IPS-NIHi7 (cell line): ENCODE results near the gene ARHGEF4.

Experiments used
- DNase-seq: peaks from one replicate; pipeline ENCODE4 v3.0.0; 2012; ENCODE audit warnings: mixed read lengths; ENCODE audit errors: extremely low spot score

ARHGEF4 gene

DNA sequence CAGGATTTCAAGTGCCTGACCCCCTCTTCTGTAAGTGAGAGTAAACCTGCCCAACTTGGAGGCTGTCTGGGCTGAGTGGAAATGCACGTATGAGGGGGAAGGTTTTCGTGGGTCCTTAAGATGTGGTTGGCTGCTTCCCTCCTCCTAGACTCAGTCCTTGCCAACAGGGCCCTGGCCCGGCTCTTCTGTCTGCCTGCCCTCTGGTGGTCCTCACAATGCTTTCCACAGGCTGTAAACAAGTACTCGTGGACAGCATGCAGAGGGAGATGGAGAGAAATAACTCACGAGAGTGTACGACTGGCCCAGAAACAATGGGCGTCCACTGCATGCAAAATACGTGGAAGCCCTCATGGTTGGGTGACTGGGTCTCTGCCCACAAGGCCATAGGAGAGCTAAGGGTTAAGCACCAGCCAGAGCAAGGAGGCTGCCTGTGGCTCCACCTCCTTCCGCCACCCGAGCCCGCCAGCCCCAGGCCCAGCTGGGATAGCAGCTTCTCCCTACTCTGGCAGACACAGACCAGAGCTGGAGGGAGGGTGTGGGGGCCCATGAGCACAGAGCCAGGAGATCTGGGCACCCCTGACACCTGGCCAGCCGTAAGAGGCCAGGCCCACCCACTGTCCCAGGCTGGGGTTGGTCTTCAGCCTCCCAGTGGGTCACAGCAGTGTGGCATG is 17.0 kb upstream of the ARHGEF4 start:
- DNase-seq: peak; percentile 72

DNA sequence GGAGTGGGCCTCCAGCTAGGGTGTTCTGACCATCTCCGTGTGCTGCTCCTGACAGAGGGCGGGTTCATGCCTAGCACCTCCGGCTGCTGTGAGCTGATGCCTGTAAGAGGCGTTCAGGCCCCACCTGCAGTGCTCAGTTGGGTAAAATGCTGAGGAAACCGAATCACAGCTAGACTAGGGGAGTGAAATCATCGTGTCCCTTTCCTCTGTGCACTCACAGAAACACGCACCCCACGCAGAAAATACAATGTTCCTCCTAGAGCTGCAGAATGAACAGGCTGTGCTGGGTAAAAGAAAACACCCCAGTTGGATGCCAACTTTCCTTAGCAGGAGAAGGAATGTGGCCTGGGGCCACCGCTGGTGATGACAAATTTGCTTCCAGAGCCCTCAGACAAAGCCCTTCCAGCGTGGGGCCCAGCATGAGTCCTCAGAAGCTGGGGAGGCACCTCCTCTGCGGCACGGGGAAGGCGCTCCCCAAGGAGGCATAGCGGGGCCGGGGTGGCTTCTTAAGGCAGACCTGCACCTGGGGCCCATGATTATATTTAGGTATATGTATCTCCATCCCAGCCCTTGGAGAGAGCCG is 16.3 kb upstream of the ARHGEF4 start:
- DNase-seq: no peak

DNA sequence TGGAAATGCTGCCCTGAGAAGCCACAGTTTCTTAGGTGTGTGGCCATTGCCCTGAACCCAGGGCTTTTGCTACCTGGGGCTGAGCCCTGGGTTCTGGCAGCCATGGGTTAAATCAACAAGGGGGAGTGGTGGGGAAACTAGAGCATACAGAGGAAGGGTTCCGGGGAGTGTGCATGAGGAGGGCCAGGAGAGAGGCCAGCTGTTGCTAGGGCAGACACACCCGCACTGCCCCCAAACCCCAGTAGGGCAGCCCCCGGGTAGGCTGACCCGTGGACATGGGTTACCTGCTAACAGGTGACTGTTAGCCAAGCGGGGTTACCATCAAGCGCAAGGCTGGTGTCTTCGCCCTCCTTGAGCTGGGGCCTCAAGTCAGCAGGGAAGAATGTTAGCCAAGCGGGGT is 14.8 kb upstream of the ARHGEF4 start:
- DNase-seq: no peak

DNA sequence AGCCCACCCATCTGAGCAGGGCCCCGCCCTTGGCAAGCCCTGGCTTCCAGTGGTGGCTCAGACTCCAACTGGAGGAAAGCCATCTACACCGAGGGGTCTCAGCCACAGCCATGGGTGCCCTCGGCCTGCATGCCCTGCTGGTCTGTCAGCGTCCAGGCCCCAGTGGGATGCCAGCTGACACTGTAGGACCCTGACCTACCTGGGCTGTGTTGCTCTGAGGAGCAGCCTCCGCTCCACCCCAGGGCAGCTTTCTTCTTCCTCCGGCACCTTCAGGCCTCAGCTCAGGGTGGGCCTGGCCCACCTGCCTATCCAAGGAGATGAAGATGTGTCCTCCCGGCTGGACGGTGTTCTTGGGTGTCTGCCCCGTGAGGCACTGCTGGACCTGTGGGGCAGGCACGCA is 13.9 kb upstream of the ARHGEF4 start:
- no peak for DNase-seq

DNA sequence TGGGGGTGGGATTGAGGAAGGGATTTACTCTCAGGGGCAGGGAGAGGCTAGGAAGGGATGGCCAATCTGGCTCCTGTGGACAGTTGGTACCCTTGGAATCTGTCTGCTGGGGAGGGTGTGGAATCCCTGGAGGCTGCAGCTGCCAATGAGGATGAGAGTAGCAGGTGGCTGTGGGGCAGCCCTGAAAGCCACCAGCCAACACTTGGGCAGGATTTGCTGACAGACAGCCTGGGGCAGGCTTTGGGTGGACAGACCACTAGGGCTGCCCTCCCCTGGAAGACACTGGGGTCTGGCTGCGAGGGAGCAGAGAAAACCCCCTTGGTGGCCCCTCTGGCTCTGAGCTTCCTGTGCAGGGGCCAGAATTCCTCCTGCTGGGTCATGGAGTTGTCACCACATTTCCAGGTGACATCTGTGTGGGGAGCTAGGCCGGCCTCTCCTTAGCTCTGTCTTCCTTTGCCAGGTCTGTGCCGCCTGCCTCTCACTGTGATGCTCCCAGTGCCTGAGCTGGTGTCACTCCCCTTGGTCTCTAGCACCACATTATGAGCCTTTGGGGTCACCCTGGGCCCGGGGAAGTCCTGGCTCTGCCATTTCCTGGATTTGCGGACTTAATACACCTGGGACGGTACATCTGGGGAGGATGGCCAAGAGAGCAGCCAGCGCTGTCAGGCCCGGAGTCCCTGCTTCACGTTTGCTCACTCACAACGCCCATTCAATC is 13.4 kb upstream of the ARHGEF4 start:
- no peak for DNase-seq

DNA sequence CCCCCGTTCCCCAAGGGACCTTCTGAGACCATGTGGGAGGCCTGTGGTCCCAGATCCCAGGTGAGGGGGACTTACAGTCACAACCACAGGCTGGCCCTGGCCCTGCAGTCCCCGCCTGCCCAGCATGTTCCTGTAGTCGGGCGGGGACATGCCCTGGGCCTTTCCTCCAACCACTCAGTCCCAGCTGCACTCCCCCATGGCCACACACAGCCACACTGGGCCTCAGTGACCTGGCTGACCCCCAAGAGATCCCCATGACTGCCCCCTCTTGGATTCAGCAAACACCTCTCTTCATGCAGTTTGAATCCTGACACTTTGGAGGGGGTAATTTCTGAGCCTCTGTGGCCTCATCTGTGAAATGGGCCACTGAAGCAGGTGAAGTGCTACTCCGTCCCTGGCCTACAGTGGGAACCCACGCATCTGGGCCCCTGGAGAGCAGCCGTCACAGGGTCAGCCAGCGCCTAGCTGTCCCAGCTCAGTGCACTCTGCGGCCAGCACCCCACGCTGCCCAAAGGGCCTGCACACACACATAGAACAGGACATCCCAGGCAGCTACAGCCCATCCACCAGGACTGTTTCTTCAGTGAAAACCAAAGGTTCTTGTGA is 12.7 kb upstream of the ARHGEF4 start:
- no peak for DNase-seq

DNA sequence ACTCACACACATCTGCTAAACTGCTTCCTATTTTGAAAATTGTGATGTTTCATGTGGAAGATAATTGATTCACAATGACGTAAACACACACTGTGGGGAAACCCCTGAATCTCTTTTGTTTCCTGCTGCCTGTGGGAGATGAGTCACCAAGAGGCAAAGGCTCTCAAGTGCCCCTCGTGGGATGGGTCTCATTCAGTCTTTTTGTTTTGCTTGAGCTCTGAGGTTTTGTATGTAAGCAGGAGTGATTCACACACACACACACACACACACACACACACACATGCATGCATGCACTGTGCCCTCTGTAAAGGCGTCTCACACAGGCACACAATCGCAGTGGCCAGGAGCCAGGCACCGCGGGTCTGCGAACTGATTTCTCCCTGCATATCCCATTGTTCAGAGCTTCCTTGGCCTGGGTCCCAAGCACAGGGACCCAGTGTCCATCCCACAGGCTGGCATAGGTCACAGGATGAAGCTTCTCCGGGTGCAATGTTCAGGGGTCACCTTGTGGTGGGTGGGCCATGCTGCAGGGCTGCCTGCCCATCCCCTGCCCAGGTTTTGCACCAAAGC is 12.1 kb upstream of the ARHGEF4 start:
- DNase-seq: no peak

DNA sequence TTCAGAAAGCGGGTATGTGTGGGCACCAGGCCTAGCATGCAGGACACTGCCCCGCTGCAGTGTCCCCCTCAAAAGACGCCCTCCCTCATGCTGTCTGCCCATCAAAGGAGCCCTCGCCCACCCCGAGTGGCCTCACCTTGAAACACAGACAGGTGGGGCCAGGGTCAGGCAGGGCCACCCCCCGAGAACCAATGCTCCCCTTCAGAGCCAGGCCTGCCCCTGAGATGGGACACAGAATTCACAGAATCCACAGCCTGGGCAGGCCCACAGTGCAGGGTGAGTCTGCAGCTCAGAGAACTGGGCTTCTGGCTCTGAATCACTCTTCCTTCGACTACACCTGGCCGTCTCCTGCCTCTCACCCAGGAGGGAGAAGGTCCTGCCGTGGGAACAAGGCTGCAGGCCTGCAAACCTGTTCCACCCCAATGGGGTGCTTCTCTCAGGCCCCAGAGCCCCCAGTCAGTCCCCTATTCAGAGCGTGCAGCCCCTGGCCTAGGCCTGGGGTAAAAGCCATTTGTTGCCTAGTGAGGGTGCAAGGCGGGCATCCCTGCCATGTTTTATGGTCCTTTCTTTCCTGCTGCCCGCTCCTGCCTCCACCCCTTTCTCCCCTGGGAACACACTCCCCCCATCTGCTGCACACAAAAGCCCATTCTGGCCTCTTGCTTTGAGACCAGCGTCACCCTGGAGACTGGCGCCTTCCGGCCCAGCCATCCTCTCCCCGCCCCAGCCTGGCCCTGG is 11.3 kb upstream of the ARHGEF4 start:
- no peak for DNase-seq

DNA sequence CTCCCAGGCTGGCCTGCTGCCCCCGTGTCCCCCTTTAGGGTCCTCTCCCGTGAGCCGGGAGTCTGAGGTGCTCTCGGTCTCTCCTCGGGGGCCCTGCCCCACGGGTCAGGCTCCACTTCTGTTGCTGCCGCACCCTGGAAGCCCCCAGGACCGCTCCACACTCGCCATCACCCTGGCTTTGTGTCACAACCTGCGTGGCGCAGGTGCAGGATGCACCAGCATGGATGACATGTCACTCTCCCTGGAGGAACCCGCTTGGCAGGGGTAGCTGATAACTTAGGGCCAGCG is 10.8 kb upstream of the ARHGEF4 start:
- DNase-seq: no peak

DNA sequence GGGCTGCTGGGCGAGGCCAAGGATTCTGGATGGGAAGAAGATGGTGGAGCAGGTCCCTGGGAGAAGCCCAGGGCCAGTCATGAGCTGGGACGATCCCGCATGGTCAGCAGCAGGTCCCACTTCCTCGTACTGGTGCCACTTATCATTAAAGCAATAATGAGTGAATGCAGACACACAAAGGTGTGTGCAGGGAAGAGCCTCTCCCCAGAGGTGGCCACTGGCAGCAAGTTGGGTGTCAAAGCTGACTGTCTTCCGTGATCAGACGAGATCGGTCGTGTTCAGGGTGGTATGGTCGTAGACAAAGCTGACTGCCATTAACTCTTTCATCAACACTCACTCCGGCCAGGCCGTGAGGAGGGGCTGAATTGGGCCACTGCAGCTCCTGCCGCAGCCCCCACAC is 10.3 kb upstream of the ARHGEF4 start:
- no peak for DNase-seq

DNA sequence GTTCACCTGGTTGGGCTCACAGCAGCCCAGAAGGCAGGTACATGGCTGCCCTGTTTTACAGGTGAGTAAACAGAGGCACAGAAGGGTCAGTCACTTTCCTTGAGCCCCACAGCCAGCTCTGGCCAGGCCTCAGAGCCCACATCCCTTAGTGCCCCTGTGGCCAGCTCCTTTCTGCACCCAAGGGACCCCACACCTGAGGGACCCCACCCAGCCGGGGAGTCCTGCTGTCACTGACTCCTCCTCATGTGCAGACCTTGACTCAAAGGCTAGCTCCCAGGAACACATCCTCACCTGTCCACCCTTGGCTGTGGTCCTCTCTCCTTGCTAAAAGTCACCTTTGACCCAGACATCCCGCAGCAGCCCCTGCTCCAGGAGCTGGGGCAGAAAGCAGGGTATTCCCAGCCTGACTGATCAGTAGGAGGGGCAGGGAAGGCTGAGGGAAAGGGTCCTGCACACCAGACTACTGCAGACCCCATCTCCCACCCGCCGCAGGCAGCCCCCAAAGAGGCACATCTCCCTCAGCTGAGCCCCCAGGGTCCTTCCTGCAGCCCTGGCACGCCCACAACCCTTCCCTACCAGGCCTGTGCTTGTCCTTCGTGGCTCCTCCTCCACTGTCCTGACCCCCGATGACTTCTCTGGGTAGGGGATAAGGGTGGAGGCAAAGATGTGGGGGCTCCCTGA is 9.8 kb upstream of the ARHGEF4 start:
- no peak for DNase-seq

DNA sequence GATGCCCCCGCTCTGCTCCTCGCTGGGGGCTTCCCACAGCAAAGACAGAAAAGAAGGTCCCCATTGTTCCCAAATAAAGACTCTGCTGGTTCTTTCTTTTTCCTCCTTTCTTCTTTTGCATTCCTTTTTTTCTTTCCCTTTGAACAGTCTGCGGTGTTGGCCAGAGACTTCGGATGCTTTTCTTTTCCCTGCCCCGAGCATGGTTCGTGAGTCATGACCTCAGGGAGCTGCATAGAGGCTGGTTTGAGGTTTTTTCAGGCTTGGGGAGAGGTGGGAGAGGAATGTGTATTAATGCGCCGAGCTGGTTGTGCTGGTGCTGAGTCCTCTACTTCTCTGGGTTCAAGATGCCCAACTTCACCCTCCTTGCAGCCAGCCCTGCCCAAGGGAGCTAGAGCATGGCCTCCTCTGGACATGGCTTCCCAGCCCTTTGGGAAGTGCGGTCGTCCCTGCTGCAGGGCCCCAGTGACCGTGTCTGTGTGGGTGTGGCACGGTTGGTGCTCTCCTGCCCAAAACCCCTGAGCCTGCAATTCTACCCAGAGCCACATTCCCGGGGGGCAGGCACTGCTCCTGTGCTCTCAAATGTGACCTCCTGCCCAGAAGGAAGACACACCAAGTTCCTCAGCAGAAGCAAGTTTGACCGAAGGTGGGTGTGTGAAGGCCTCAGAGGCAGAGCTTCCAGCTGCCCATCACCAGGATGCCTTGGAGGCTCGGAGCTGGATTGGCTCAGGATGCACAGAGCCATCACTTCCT is 9.0 kb upstream of the ARHGEF4 start:
- no peak for DNase-seq

DNA sequence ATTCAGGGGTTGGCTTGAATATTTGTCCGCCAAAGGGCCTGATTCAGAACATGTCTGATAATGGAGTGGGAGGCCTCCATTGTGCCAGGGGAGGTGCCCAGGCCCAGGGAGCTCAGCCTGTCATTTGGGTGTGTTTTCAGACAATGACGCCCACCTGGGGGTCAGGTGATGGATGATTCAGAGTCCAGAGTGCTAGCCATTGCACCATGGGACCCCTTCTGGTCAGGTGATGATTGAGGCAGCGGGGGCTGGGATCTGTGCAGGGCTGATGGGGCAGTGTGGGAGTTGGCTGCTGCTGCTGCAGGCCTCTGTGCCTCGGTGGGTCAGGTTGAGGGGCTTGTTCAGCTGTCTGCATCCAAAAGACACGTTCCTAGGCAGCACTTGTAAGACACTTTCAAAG is 8.3 kb upstream of the ARHGEF4 start:
- no peak for DNase-seq

DNA sequence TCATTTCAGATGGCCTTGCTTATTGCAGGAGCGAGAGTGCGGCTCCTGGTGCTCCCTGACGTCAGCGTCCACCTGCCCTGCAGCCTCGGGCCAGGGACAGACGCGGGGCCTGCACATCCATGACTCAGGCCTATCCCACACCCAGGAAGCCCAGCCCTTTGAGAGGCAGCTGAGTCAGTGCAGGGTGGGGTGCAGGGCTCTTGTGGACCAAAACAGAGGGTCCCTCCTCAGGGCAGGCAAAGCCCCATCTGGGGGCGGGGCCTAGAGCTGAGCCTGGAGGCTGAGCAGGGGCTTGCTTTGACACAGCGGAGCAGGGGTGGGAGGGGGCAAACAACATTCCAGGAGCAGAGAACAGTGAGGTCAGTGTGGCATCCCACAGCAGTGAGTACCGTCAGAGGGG is 7.7 kb upstream of the ARHGEF4 start:
- DNase-seq: peak; percentile 38

DNA sequence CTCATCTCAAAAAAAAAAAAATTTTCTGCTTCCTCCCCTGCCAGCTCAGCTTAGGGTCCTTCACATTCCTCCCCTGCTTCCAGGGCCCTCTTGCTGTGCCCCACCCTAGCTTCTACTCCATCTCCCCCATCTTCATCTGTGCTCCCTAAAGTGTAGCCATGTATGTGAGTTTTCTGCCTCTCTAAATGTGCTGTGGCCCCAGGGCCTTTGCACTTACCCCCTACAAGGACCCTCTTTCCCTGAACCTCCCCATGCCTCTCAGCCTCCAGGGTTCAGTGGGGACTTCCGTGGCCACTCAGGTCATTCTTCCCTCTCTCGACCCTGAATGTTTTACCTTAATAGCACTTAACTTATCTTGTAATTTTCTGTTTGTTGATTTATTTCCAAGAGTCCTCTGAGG is 6.2 kb upstream of the ARHGEF4 start:
- no peak for DNase-seq

DNA sequence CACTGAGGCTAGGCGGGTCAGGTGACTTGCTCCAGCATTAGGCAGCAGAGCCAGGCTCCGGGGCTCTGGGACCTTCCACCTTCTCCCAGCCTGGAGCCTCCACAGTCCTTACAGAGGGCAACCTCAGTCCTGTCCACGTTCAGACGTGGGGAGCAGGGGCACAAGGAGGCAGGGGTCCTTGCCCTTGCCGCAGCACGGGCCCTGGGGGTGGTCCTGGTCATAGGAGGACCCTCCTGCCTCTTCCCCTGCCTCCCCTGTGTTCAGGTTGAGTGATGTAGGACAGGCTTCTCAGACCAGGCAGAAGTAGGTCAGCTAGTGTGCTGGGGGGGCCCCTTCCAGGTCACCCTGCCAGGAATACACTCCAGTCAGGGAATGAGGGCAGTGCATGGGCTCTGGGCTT is 5.4 kb upstream of the ARHGEF4 start:
- no peak for DNase-seq

DNA sequence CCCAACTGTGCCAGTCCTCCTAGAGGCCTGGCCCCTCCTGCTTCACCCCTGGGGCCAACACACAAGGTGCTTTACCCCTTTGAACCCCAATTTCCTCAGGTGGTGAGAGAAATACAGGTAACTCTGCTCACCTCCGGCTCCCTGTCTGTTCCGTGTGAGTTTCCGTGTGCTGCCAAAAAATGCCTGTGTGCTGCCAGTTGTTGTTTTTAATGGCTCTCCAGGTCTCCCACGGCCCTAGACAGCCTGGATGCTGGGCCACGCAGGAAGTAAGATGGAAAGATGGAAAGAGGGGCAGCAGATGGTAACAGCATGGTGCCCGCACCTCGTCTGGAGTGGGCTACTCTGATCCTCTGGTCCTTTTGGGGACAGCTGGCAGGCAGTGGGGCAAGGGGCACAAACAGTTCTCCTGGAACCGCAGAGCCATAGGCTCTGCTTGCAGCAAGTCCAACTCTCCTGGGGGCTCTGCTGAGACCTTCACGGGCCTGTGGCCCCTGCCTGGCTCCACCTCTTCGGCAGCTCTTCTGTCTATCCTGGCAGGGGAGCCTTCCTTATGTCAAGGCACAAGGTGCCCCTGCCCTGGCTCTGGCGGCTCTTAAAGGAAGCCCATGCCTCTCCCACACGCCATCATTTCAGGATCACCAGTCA is 4.3 kb upstream of the ARHGEF4 start:
- DNase-seq: no peak

DNA sequence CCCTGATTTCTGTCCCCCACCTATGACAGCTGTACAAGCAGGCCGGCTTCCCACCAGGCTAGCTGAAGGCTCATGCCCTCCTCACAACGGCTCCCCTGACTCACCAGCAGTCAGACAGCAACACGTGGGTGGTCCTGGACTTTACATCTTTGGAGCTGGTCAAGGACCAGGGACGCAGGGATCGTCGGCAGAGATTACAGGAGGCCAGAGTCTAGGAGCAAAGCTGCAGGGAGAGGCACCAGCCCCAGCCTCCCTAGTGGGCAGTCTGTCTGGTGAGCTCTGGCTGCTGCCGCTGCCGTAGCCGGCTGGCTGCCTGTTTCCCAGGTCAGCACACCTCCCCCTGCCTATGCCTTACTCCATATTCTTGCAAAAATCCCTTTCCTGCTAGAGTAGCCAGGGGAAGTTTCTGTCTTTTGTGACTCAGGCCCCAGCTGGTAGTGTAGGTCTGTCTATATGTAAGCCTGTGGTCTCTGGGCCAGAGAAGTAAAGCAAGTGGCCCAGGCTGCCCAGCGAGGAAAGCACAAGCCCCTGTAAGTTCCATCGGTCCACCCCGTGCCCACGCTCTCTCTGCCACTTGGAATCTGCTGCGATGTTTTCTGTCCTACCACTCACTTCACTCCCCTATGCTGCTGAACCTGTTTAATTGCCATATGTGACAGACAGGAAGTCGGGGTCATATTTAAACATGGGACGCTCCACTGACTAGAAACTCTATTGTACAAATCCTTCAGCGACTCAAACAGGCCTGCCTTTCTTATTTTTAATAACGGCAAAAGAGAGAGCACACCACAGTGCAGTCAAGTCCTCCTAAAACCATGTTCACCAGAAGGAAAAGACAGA is 2.4 kb upstream of the ARHGEF4 start:
- DNase-seq: peak; percentile 41
